HCT116 (cell line): Measurements from ENCODE around the gene LONRF3. TPM values are rescaled to one million over a fixed set of nuclear protein-coding genes. Genes with fewer than 3 reads are reported as not detected.

Experiments used
- ATAC-seq: fragments of 200-7000 bp; cut with Tn5 transposase; 2 replicates; pipeline ENCODE4 v1.9.1; 2020; ENCODE audit warnings: mild to moderate bottlenecking, moderate library complexity
- BruUV-seq: library from RNA; stranded (reverse); fragments of 400-500 nt; replicated peaks from 2 replicates; lab custom pipeline; 2021; lab: Mats Ljungman, UMichigan
- CTCF ChIA-PET: fragments of 300-600 bp; sonication (Branson Sonifier 250); formaldehyde crosslinking; loops from one replicate; lab custom pipeline; 2021; ENCODE audit warnings: antibody characterized with exemption; lab: Charles Lee
- POLR2A ChIA-PET: fragments of 300-600, 350-600 bp; sonication (Branson Sonifier 250); formaldehyde crosslinking; loops from one replicate; lab custom pipeline; 2021; ENCODE audit warnings: antibody characterized with exemption; lab: Charles Lee
- RAD21 ChIA-PET, 2 experiments: fragments of 300-600 bp; sonication (Branson Sonifier 250); formaldehyde crosslinking; loops; one replicate each; lab custom pipeline; 2023; ENCODE audit warnings: low total read pairs in 2 of 2; ENCODE audit not compliant: uncharacterized antibody in 2 of 2, unreplicated experiment in 2 of 2, low non-redundant PET in 1 of 2; lab: Charles Lee
- DNase-seq: peaks from one replicate; pipeline ENCODE4 v3.0.0-alpha.2; 2010; ENCODE audit warnings: low read depth, low spot score
- H2AFZ ChIP-seq: fragments of 200-600 bp; shearing (Covaris generic), sonication (generic); 2 replicates; pipeline ENCODE4 v1.6.1; 2017; ENCODE audit warnings: low read depth, mixed run types, mixed read lengths, antibody characterized with exemption, low read length; ENCODE audit not compliant: poor library complexity, severe bottlenecking
- H3K27ac ChIP-seq: 2 replicates; pipeline ENCODE4 v1.5.1; 2012; ENCODE audit warnings: low read depth, low read length
- H3K27me3 ChIP-seq: fragments of 200-600 bp; sonication (generic); 2 replicates; pipeline ENCODE4 v1.6.1; 2016; ENCODE audit warnings: mixed run types, low read length, mixed read lengths; ENCODE audit not compliant: insufficient read depth
- H3K36me3 ChIP-seq, 2 experiments: fragments of 200-500 bp in 1 of 2; fragments of 200-600 bp in 1 of 2; sonication (Bioruptor generic) in 1 of 2; sonication (generic) in 1 of 2; 2 replicates each; pipeline versions ENCODE4 v1.5.1 to v1.6.1; 2014 to 2016; ENCODE audit warnings: low read length in 2 of 2, inconsistent platforms in 1 of 2, mixed read lengths in 1 of 2, mixed run types in 1 of 2; ENCODE audit not compliant: insufficient read depth in 2 of 2, control insufficient read depth in 1 of 2
- H3K4me1 ChIP-seq, 2 experiments: fragments of 200-600 bp in 1 of 2; sonication (generic) in 1 of 2; 2 replicates each; pipeline versions ENCODE4 v1.5.1 to v1.6.1; 2012 to 2017; ENCODE audit warnings: low read length in 2 of 2, inconsistent platforms in 1 of 2, mild to moderate bottlenecking in 1 of 2, mixed read lengths in 1 of 2, mixed run types in 1 of 2, moderate library complexity in 1 of 2; ENCODE audit not compliant: insufficient read depth in 2 of 2, control insufficient read depth in 1 of 2
- H3K4me2 ChIP-seq: fragments of 200-600 bp; sonication (generic); 2 replicates; pipeline ENCODE4 v1.6.1; 2017; ENCODE audit warnings: mixed run types, low read length, mixed read lengths
- H3K4me3 ChIP-seq, 2 experiments: fragments of 200-600 bp in 1 of 2; sonication (generic) in 1 of 2; replicated peaks in 1 of 2; 2 replicates each; pipeline ENCODE4 v1.5.1; 2011 to 2016; ENCODE audit warnings: low read length in 2 of 2, control low read depth in 1 of 2, low read depth in 1 of 2, mild to moderate bottlenecking in 1 of 2, mixed read lengths in 1 of 2, mixed run types in 1 of 2
- H3K79me2 ChIP-seq: fragments of 200-600 bp; sonication (generic); 2 replicates; pipeline ENCODE4 v1.6.1; 2017; ENCODE audit warnings: mild to moderate bottlenecking, mixed run types, low read length, moderate library complexity, mixed read lengths; ENCODE audit not compliant: insufficient read depth
- H3K9ac ChIP-seq: fragments of 200-600 bp; sonication (generic); 2 replicates; pipeline ENCODE4 v1.6.1; 2016; ENCODE audit warnings: low read length, mixed read lengths
- H3K9me2 ChIP-seq: fragments of 200-600 bp; sonication (generic), shearing (Covaris generic); 2 replicates; pipeline ENCODE4 v1.6.1; 2017; ENCODE audit warnings: mixed run types, mild to moderate bottlenecking, moderate library complexity; ENCODE audit not compliant: insufficient read depth
- H3K9me3 ChIP-seq, 2 experiments: fragments of 200-500 bp in 1 of 2; fragments of 200-600 bp in 1 of 2; sonication (Bioruptor generic) in 1 of 2; sonication (generic) in 1 of 2; 2 replicates each; pipeline ENCODE4 v1.6.1; 2014 to 2017; ENCODE audit warnings: low read length in 2 of 2, mixed read lengths in 2 of 2, inconsistent platforms in 1 of 2, low read depth in 1 of 2, mild to moderate bottlenecking in 1 of 2, mixed run types in 1 of 2, moderate library complexity in 1 of 2; ENCODE audit not compliant: control insufficient read depth in 1 of 2, insufficient read depth in 1 of 2
- H4K20me1 ChIP-seq: fragments of 200-600 bp; sonication (generic), shearing (Covaris generic); 2 replicates; pipeline ENCODE4 v1.6.1; 2017; ENCODE audit warnings: mixed run types, mild to moderate bottlenecking, moderate library complexity; ENCODE audit not compliant: insufficient read depth
- ATF3 ChIP-seq: IDR thresholded peaks from 2 replicates; pipeline ENCODE4 v1.6.1; 2012
- CBX3 ChIP-seq: IDR thresholded peaks from 2 replicates; pipeline ENCODE4 v1.6.1; 2012; ENCODE audit warnings: low read depth
- CEBPB ChIP-seq: IDR thresholded peaks from 2 replicates; pipeline ENCODE4 v1.6.1; 2012; ENCODE audit warnings: low read depth
- CTCF ChIP-seq, 3 experiments: fragments of 200-600 bp in 1 of 3; sonication (generic) in 1 of 3; IDR thresholded peaks in 2 of 3; conservative IDR thresholded peaks in 1 of 3; 2 replicates each; pipeline ENCODE4 v1.5.1; 2012 to 2017; ENCODE audit warnings: low read depth in 2 of 3, low read length in 2 of 3, antibody characterized with exemption in 1 of 3, borderline replicate concordance in 1 of 3, control low read depth in 1 of 3, mild to moderate bottlenecking in 1 of 3, mixed read lengths in 1 of 3, mixed run types in 1 of 3, moderate library complexity in 1 of 3; ENCODE audit not compliant: insufficient read depth in 1 of 3
- EGR1 ChIP-seq: IDR thresholded peaks from 2 replicates; pipeline ENCODE4 v1.6.1; 2012; ENCODE audit warnings: low read depth
- ELF1 ChIP-seq: IDR thresholded peaks from 2 replicates; pipeline ENCODE4 v1.6.1; 2012; ENCODE audit warnings: low read depth, borderline replicate concordance
- EZH2 ChIP-seq: fragments of 200-600 bp; sonication (generic); IDR thresholded peaks from 2 replicates; pipeline ENCODE4 v1.6.1; 2017; ENCODE audit warnings: antibody characterized with exemption, mixed run types
- EZH2phosphoT487 ChIP-seq: fragments of 200-600 bp; IDR thresholded peaks from 2 replicates; pipeline ENCODE4 v1.6.1; 2018; ENCODE audit warnings: antibody characterized with exemption, borderline replicate concordance
- FOSL1 ChIP-seq: IDR thresholded peaks from 2 replicates; pipeline ENCODE4 v1.6.1; 2012; ENCODE audit warnings: low read depth
- JUND ChIP-seq: IDR thresholded peaks from 2 replicates; pipeline ENCODE4 v1.6.1; 2012
- MAX ChIP-seq: IDR thresholded peaks from 2 replicates; pipeline ENCODE4 v1.6.1; 2012
- POLR2A ChIP-seq: IDR thresholded peaks from 2 replicates; pipeline ENCODE4 v1.7.0; 2011; ENCODE audit warnings: borderline replicate concordance; ENCODE audit not compliant: insufficient read depth, insufficient read length; ENCODE audit errors: extremely low read depth
- POLR2AphosphoS5 ChIP-seq: IDR thresholded peaks from 2 replicates; pipeline ENCODE4 v1.6.1; 2011; ENCODE audit warnings: mild to moderate bottlenecking, low read depth, low read length, moderate library complexity
- RAD21 ChIP-seq: IDR thresholded peaks from 2 replicates; pipeline ENCODE4 v1.6.1; 2012; ENCODE audit warnings: low read depth, mild to moderate bottlenecking
- REST ChIP-seq: IDR thresholded peaks from 2 replicates; pipeline ENCODE4 v1.6.1; 2012; ENCODE audit warnings: low read depth
- SIN3A ChIP-seq: IDR thresholded peaks from 2 replicates; pipeline ENCODE4 v1.6.1; 2012; ENCODE audit warnings: low read depth
- SP1 ChIP-seq: IDR thresholded peaks from 2 replicates; pipeline ENCODE4 v1.6.1; 2012; ENCODE audit warnings: low read depth
- SRF ChIP-seq: IDR thresholded peaks from 2 replicates; pipeline ENCODE4 v1.6.1; 2012; ENCODE audit warnings: low read depth
- YY1 ChIP-seq: IDR thresholded peaks from 2 replicates; pipeline ENCODE4 v1.6.1; 2011; ENCODE audit warnings: low read length, low read depth, moderate library complexity, mild to moderate bottlenecking; ENCODE audit not compliant: insufficient replicate concordance; ENCODE audit errors: extremely low read depth
- ZFX ChIP-seq: fragments of 450-650 bp; IDR thresholded peaks from 2 replicates; pipeline ENCODE4 v1.6.1; 2017
- ZNF274 ChIP-seq: fragments of 200-500 bp; sonication (Bioruptor generic); IDR thresholded peaks from 2 replicates; pipeline ENCODE4 v1.6.1; 2014; ENCODE audit warnings: mild to moderate bottlenecking, low read depth, low read length, inconsistent platforms
- intact Hi-C: fragments of 100-400 bp; cut with micrococcal nuclease; formaldehyde crosslinking; loops from 2 replicates; pipeline ENCODE4 v1.10.0; 2022
- total RNA-seq: library from RNA; stranded (reverse); gene quantifications from one replicate; pipeline ENCODE4 v1.2.1, GENCODE V29; 2021; ENCODE audit not compliant: unreplicated experiment
- TF ChIP-seq, protein P1 (sequence below): IDR thresholded peaks from 2 replicates; pipeline ENCODE4 v1.6.1; 2011; ENCODE audit warnings: mild to moderate bottlenecking, low read length, moderate library complexity; ENCODE audit not compliant: insufficient replicate concordance; ENCODE audit errors: extremely low read depth

The LONRF3 gene
- total RNA-seq, 1 experiment from 2014 or later, result 3.1 TPM

DNA sequence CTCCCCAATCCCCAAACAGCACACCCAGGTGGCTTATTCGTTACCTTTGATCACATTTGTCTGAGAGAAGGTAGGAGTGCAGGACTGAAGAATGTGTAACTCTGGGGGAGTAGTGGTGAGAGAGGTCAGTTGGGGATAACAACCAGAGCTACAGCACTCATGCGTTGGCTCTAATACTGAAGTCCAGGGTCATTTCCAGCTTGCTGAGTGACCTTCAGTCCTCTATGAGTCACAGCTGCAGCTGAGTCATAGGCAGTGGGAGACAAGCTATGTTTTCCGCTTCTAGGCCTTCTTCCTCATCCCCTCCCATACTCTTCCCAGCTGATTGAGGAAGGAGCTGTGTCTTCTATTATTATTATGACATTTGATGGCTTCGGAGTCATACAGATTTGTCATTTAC is 66.8 kb downstream of the LONRF3 start:
- intact Hi-C loops, result no loop called here
- ATAC-seq (peak; percentile 85), DNase-seq (peak; percentile 32)
- Histone ChIP-seq H3K4me2 (peak overlapping the region; percentile 53), H2AFZ (no peak overlapping the region), H3K9me2 (no peaks in the 10 kb centered on the region), H3K9ac (no peak overlapping the region), H3K27ac (no peak overlapping the region), H3K4me1 (peaks cover 11 to 17% of the 10 kb centered on the region in 2 experiments; a peak in 3 of 4 replicates), H3K27me3 (no peaks in the 10 kb centered on the region), H3K4me3 (no peak overlapping the region), H4K20me1 (no peaks in the 10 kb centered on the region), H3K79me2 (no peaks in the 10 kb centered on the region), H3K9me3 (no peaks in the 10 kb centered on the region), H3K36me3 (no peaks in the 10 kb centered on the region)
- BruUV-seq, result no TSS peak
- RAD21 ChIA-PET, result interaction anchor here in 1 of 2 experiments (0.7 kb wide), 1 partner anchor 491 kb away, joined by 3 read pairs; no protein-coding TSS in a partner anchor
- CTCF ChIA-PET, result interaction anchor here (0.9 to 1.1 kb wide), 2 partner anchors 13 to 26 kb away, joined by 3 to 5 read pairs; no protein-coding TSS in a partner anchor
- POLR2A ChIA-PET, result no interaction called here
- TF ChIP-seq ELF1, result no peak
- no peak for TF ChIP-seq ATF3
- no peak for TF ChIP-seq ZNF274
- TF ChIP-seq SIN3A, result no peak
- no peak for TF ChIP-seq EGR1
- TF ChIP-seq CTCF (IDR thresholded peaks at IDR 0.05 in 2 of 3, conservative IDR thresholded peaks at IDR 0.05 in 1 of 3; ENCODE audit: borderline replicate concordance in 1 of 3, insufficient read depth in 1 of 3, low read depth in 2 of 3, low read length in 2 of 3), result no peak
- TF ChIP-seq ZFX, result no peak
- TF ChIP-seq SP1, result peak; percentile 66
- TF ChIP-seq REST, result no peak
- no peak for TF ChIP-seq EZH2
- TF ChIP-seq CEBPB, result 0 out of 2 replicates have a peak, but pooled peaks have one; percentile 34
- TF ChIP-seq FOSL1, result peak; percentile 92
- TF ChIP-seq POLR2AphosphoS5, result no peak
- no peak for TF ChIP-seq SRF
- peak; percentile 89 for TF ChIP-seq JUND
- TF ChIP-seq POLR2A, result no peak
- TF ChIP-seq, protein P1, sequence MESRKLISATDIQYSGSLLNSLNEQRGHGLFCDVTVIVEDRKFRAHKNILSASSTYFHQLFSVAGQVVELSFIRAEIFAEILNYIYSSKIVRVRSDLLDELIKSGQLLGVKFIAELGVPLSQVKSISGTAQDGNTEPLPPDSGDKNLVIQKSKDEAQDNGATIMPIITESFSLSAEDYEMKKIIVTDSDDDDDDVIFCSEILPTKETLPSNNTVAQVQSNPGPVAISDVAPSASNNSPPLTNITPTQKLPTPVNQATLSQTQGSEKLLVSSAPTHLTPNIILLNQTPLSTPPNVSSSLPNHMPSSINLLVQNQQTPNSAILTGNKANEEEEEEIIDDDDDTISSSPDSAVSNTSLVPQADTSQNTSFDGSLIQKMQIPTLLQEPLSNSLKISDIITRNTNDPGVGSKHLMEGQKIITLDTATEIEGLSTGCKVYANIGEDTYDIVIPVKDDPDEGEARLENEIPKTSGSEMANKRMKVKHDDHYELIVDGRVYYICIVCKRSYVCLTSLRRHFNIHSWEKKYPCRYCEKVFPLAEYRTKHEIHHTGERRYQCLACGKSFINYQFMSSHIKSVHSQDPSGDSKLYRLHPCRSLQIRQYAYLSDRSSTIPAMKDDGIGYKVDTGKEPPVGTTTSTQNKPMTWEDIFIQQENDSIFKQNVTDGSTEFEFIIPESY, result no peak
- TF ChIP-seq EZH2phosphoT487, result no peak
- peak; percentile 59; the same call in 1 of the 2 replicates for TF ChIP-seq CBX3
- no peak for TF ChIP-seq RAD21
- no peak for TF ChIP-seq YY1
- TF ChIP-seq MAX, result no peak
